Measurements from ENCODE around the gene ERC1. TPM values are rescaled to one million over a fixed set of nuclear protein-coding genes. Genes with fewer than 3 reads are reported as not detected.

Gene ERC1
- total and polyA plus RNA-seq, 2 of the 4 experiments (the other 2 are of a cell fraction) = 11.6 to 25.6 TPM

DNA sequence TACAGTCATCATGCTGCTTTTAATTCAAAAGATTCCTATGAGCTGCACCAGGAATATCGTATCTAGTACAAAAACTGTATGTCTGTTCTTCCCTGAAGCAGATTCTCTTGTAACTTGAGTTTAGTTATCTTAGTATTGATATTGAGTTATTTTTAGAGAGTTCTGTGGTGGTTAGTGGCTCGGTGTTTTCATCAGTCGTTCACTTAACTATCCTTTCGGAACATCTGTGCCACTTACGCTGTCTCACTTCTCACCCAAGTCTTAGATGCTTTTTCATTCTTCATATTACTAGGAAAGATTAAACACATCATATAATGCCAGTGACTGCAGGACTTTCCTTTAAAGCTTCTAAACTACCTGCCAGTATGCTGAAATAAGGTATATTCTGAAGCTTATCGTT, 352.4 kb downstream of the ERC1 start:
- intact Hi-C loops (cut with micrococcal nuclease) = no loop called here

More for the DNA sequence above, 352.4 kb downstream of the ERC1 start:
- H3K36me3 ChIP-seq (ENCODE audit: control insufficient read depth, insufficient read depth, low read length) = no peaks in the 10 kb centered on the region
- TF ChIP-seq RAD21 (IDR thresholded peaks at IDR 0.05; ENCODE audit: low read length) (no peak), NFE2L2 (IDR thresholded peaks at IDR 0.05; ENCODE audit: low read depth, low read length) (no peak)
- no peak overlapping the region for H2AK9ac ChIP-seq (replicated peaks; ENCODE audit: low read depth, low read length, poor library complexity)
- BruUV-seq (replicated peaks) = no TSS peak
- peaks cover 7% of the 10 kb centered on the region; the same call in 1 of the 2 replicates for H3K9me1 ChIP-seq (ENCODE audit: insufficient read depth, low read length)
- H3K27me3 ChIP-seq (ENCODE audit: control insufficient read depth, insufficient read depth, low read length) = no peaks in the 10 kb centered on the region
- no peak overlapping the region for H3K4me3 ChIP-seq (ENCODE audit: insufficient read depth, low read depth, low read length)
- no peak overlapping the region for H3K4ac ChIP-seq (ENCODE audit: low read depth, low read length)
- H2AFZ ChIP-seq (replicated peaks; ENCODE audit: low read length, poor library complexity) = no peak overlapping the region
- dilution Hi-C loops (cut with HindIII; ENCODE audit: low sequenced_read_pairs, unreplicated experiment) = no loop called here
- H4K20me1 ChIP-seq (ENCODE audit: insufficient read depth, low read length) = 0 out of 2 replicates have a peak, but pooled peaks cover 4% of the 10 kb centered on the region
- no peak overlapping the region for H2AK5ac ChIP-seq (ENCODE audit: low read depth, low read length)
- H4K8ac ChIP-seq (ENCODE audit: low read depth in 2 of 2, low read length in 2 of 2) = no peak overlapping the region
- DNase-seq = no peak
- H3K23ac ChIP-seq (ENCODE audit: low read depth, low read length) = no peak overlapping the region
- no peak overlapping the region for H3K56ac ChIP-seq (ENCODE audit: extremely low read depth, insufficient read depth, low read length)
- no peak overlapping the region for H3K9ac ChIP-seq (ENCODE audit: low read depth, low read length)
- no peak overlapping the region for H3K4me2 ChIP-seq (ENCODE audit: low read depth, low read length)
- ChIA-PET POLR2A (ENCODE audit: unreplicated experiment) (no interaction called here), CTCF (interaction anchor here (0.6 kb wide), 1 partner anchor 20 kb away, joined by 4 read pairs; no protein-coding TSS in a partner anchor)
- no peak overlapping the region for H4K91ac ChIP-seq (ENCODE audit: insufficient read depth, low read depth, low read length)
- no peak overlapping the region for H2BK20ac ChIP-seq (ENCODE audit: low read depth, low read length)
- no peak overlapping the region for H2BK5ac ChIP-seq (ENCODE audit: low read depth, low read length, poor library complexity, severe bottlenecking)
- no CpG with 5 or more reads among the region's 6 CpGs for WGBS, 2 experiments (ENCODE audit: extremely low coverage in 2 of 2, insufficient read length in 1 of 2)
- no peak overlapping the region for H2BK120ac ChIP-seq (ENCODE audit: low read depth, low read length)
- H2BK15ac ChIP-seq (ENCODE audit: low read depth, low read length) = no peak overlapping the region
- H3K9me3 ChIP-seq (ENCODE audit: control insufficient read depth, insufficient read depth, low read length) = no peaks in the 10 kb centered on the region
- no peak overlapping the region for H3K14ac ChIP-seq (replicated peaks; ENCODE audit: low read depth, low read length)
- in situ Hi-C loops (cut with MboI; ENCODE audit: low sequenced_read_pairs) = no loop called here
- ATAC-seq (ENCODE audit: low read depth) = no peak
- no peak overlapping the region for H3K18ac ChIP-seq (ENCODE audit: low read depth, low read length)
- peaks cover 0 to 11% of the 10 kb centered on the region in 2 experiments; a peak in 2 of 4 replicates for H3K79me1 ChIP-seq (ENCODE audit: low read depth in 1 of 2, low read length in 2 of 2)
- no peak overlapping the region for H3K27ac ChIP-seq (ENCODE audit: insufficient read depth, low read length)
- no peak overlapping the region for H4K5ac ChIP-seq (ENCODE audit: low read depth, low read length)
- peaks cover 5% of the 10 kb centered on the region; the same call in 1 of the 2 replicates for H3K4me1 ChIP-seq (ENCODE audit: control insufficient read depth, insufficient read depth, low read length)
